ENCODE measurements around the gene MAGEL2. TPM values are rescaled to one million over a fixed set of nuclear protein-coding genes. Genes with fewer than 3 reads are reported as not detected.
"Not testable (repeated sequence)": the region's sequence is repeated elsewhere in the genome, so short reads cannot be mapped to it uniquely, and the experiment has no call there.

Gene MAGEL2
- total RNA-seq, 1 experiment from 2014 or later, result not detected

GRCh38 chr15:23616536-23616935 lies 31.1 kb downstream of the MAGEL2 start:
- no peak for DNase-seq (ENCODE audit: low spot score)

- no peak for DNase-seq (ENCODE audit: low spot score)
Observed at GRCh38 chr15:23606226-23606625, 41.4 kb downstream of the MAGEL2 start.

GRCh38 chr15:23602124-23602523 lies 45.5 kb downstream of the MAGEL2 start:
- no peak for DNase-seq (ENCODE audit: low spot score)

- DNase-seq (ENCODE audit: low spot score), result no peak
Observed at GRCh38 chr15:23599053-23599452, 48.6 kb downstream of the MAGEL2 start.

GRCh38 chr15:23597278-23597677 lies 50.4 kb downstream of the MAGEL2 start:
- not testable (repeated sequence) for DNase-seq (ENCODE audit: low spot score)

- no peak for DNase-seq (ENCODE audit: low spot score)
Observed at GRCh38 chr15:23596736-23597135, 50.9 kb downstream of the MAGEL2 start.

- no peak for DNase-seq (ENCODE audit: low spot score)
Observed at GRCh38 chr15:23595368-23595767, 52.3 kb downstream of the MAGEL2 start.

- DNase-seq (ENCODE audit: low spot score), result no peak
Observed at GRCh38 chr15:23594252-23594770, 53.4 kb downstream of the MAGEL2 start.

Other genes starting within 250 kb of the MAGEL2 start
- gene GOLGA6L2, start 200.6 kb downstream of the MAGEL2 start, total RNA-seq (2014; rRNA removed; shearing (Covaris generic)), result not detected in 2 replicates
- gene MKRN3, start 82.2 kb downstream of the MAGEL2 start, total RNA-seq (2014; rRNA removed; shearing (Covaris generic)), result 0.23 and 0.53 TPM in 2 replicates
- gene NDN, start 39.4 kb upstream of the MAGEL2 start, total RNA-seq (2014; rRNA removed; shearing (Covaris generic)), result not detected in 2 replicates